IPS DF 6.9 (cell line): ENCODE data around the gene KCND1.
"Not testable (repeated sequence)": the region's sequence is repeated elsewhere in the genome, so short reads cannot be mapped to it uniquely, and the experiment has no call there.

Source experiments
- DNase-seq: peaks from one replicate; pipeline ENCODE4 v3.0.0-alpha.2; 2013; ENCODE audit warnings: low read depth, low spot score
- H3K27ac ChIP-seq: one replicate; pipeline ENCODE4 v1.5.1; 2013; ENCODE audit warnings: low read length, control low read depth
- H3K27me3 ChIP-seq: 2 replicates; pipeline ENCODE4 v1.6.1; 2013; ENCODE audit warnings: mild to moderate bottlenecking, low read length; ENCODE audit not compliant: control insufficient read depth, insufficient read depth
- H3K36me3 ChIP-seq: 2 replicates; pipeline ENCODE4 v1.6.1; 2013; ENCODE audit warnings: low read length; ENCODE audit not compliant: control insufficient read depth, insufficient read depth
- H3K4me1 ChIP-seq: 2 replicates; pipeline ENCODE4 v1.6.1; 2013; ENCODE audit warnings: low read length; ENCODE audit not compliant: control insufficient read depth, insufficient read depth
- H3K4me3 ChIP-seq: 2 replicates; pipeline ENCODE4 v1.5.1; 2013; ENCODE audit warnings: mild to moderate bottlenecking, low read length
- H3K9me3 ChIP-seq: 2 replicates; pipeline ENCODE4 v1.6.1; 2013; ENCODE audit warnings: low read length, inconsistent platforms; ENCODE audit not compliant: control insufficient read depth, insufficient read depth
- WGBS: extraction: QIAGEN DNeasy Blood & Tissue Kit; methylation state at CpG from one replicate; pipeline ENCODE4 v1.1.7; 2013; ENCODE audit warnings: mixed read lengths, missing lambda C conversion rate; ENCODE audit not compliant: insufficient read length, insufficient coverage; 5-methylcytosine and 5-hydroxymethylcytosine counted together

KCND1 gene

DNA sequence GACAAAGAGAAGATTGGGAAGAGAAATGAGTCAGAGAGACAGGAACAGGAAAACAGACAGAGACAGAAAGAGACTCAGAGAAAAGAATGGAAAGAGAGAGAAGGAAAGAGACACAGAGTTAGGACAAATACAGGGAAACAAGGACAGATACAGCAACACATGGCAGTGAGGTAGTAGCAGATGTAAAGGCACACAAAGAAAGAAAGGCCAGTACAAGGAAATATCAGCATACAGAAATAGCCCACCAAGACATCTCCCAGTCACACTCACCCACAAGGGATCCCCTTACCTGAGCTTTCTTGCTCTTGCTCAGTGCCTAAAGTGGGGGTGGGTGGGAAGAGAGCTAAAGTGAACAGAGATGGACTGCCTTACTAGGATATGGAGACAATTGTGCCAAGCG is 26.2 kb upstream of the KCND1 start:
- no peaks in the 10 kb centered on the region for H3K27me3 ChIP-seq
- H3K4me3 ChIP-seq: no peak overlapping the region
- WGBS: no CpG with 5 or more reads among the region's 1 CpG
- no peak for DNase-seq
- peaks cover 24% of the 10 kb centered on the region; the same call in 1 of the 2 replicates for H3K36me3 ChIP-seq
- H3K9me3 ChIP-seq: no peaks in the 10 kb centered on the region
- H3K4me1 ChIP-seq: no peaks in the 10 kb centered on the region; the same call in 1 of the 2 replicates
- no peak overlapping the region for H3K27ac ChIP-seq

- no peaks in the 10 kb centered on the region for H3K27me3 ChIP-seq
- no peak for DNase-seq
- no peak overlapping the region for H3K4me3 ChIP-seq
- no peaks in the 10 kb centered on the region; the same call in 1 of the 2 replicates for H3K4me1 ChIP-seq
- H3K9me3 ChIP-seq: no peaks in the 10 kb centered on the region
- H3K27ac ChIP-seq: no peak overlapping the region
- 100% methylated on average over 2 of the region's 3 CpGs for WGBS
- peaks cover 24% of the 10 kb centered on the region; the same call in 1 of the 2 replicates for H3K36me3 ChIP-seq
These were observed 25.8 kb upstream of the KCND1 start for GRCh38 chrX:48997455-48997854.

DNA sequence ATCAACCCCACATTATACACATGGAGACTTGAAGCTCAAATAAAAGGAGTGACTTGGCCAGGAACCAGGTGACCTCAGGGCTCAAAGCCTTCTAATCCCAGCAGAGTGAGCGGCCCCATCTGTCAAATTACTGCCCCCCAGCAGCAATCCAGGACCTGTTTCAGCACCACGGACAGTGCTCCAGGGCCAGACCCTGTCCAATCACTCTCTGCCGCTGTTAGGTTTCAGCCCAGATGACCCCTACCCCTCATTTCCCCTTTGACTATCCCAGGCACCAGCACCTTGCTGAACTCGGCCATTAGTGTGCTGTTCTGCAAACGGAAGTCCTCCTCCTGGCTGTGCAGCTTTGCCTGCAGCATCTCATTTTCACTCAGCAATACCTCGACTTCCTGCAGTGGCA is 25.3 kb upstream of the KCND1 start:
- no peak for DNase-seq

DNA sequence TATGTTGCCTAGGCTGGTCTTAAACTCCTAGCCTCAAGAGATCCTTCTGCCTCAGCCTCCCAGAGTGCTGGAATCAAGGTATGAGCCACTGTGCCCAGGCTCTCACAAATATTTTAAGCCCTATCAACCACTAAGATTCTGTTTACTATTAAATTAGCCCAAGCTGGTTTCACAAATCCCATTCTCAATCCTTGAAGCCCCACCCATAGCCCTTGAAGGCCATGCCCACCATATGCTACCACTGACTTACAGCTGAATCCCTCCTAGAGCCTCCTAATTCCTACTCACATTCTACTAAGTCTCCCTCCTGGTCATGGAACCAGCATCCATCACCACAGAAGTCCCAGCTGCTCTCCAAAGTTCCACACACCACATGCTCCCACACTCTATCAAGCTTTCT is 20.7 kb upstream of the KCND1 start:
- Histone ChIP-seq H3K4me1 (no peaks in the 10 kb centered on the region), H3K27me3 (no peaks in the 10 kb centered on the region), H3K36me3 (peaks cover 18% of the 10 kb centered on the region; the same call in 1 of the 2 replicates), H3K4me3 (no peak overlapping the region), H3K9me3 (no peaks in the 10 kb centered on the region), H3K27ac (no peak overlapping the region)
- no peak for DNase-seq

More for the DNA sequence above, 25.3 kb upstream of the KCND1 start:
- WGBS: no CpG with 5 or more reads among the region's 6 CpGs
- peaks cover 24% of the 10 kb centered on the region; the same call in 1 of the 2 replicates for H3K36me3 ChIP-seq
- no peaks in the 10 kb centered on the region for H3K27me3 ChIP-seq
- no peak overlapping the region for H3K27ac ChIP-seq
- no peaks in the 10 kb centered on the region; the same call in 1 of the 2 replicates for H3K4me1 ChIP-seq
- H3K9me3 ChIP-seq: no peaks in the 10 kb centered on the region
- no peak overlapping the region for H3K4me3 ChIP-seq

DNA sequence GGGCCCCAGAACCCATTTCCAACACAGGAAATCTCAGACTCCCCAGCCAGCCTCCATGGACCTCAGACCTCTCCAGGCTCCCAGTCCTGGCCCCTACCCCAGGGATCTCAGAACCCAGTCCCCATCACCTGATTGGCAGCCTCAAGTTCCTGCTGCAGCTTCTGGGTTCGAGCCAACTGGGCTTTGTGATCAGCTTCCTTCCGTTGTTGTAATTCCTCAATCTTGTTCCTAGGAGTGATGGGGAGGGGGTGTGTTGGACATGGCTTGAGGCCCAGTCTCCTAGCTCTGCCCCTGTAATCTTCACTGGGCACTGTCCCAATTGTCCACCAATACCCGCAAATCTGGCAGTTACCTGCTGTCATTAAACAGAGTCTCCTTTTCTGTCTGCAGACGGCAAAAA is 17.8 kb upstream of the KCND1 start:
- Histone ChIP-seq H3K36me3 (peaks cover 9% of the 10 kb centered on the region; the same call in 1 of the 2 replicates), H3K9me3 (no peaks in the 10 kb centered on the region), H3K27ac (no peak overlapping the region), H3K4me3 (no peak overlapping the region), H3K27me3 (no peaks in the 10 kb centered on the region), H3K4me1 (no peaks in the 10 kb centered on the region)
- WGBS: no CpG with 5 or more reads among the region's 4 CpGs
- no peak for DNase-seq

GRCh38 chrX:48983896-48984295 is 12.3 kb upstream of the KCND1 start:
- H3K27me3 ChIP-seq: no peaks in the 10 kb centered on the region
- no CpG with 5 or more reads among the region's 3 CpGs for WGBS
- DNase-seq: no peak
- H3K9me3 ChIP-seq: no peaks in the 10 kb centered on the region
- H3K27ac ChIP-seq: no peak overlapping the region
- H3K4me1 ChIP-seq: no peaks in the 10 kb centered on the region
- H3K36me3 ChIP-seq: peaks cover 21% of the 10 kb centered on the region; the same call in 1 of the 2 replicates
- no peak overlapping the region for H3K4me3 ChIP-seq

DNA sequence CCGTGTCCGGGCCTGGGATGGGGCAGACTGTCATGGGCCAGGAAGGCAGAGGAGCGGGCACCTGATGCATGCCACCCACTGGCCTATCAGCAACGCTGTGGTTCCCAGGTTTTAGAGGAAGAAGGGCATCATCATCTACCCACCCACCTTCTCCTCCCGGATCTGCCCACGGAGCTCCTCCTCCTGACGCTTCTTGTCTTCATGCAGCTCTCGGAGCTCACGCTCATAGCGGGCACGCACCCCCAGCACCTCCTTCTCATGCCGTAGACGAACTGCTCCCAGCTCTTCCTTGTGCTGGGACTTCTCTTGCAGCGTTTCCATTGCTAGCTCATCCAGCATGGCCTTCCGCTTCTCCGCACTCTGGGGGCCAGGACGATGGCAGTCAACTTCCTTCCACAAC is 11.4 kb upstream of the KCND1 start:
- Histone ChIP-seq H3K4me1 (no peaks in the 10 kb centered on the region), H3K27me3 (no peaks in the 10 kb centered on the region), H3K4me3 (no peak overlapping the region), H3K36me3 (peaks cover 21% of the 10 kb centered on the region; the same call in 1 of the 2 replicates), H3K27ac (no peak overlapping the region), H3K9me3 (no peaks in the 10 kb centered on the region)
- WGBS: no CpG with 5 or more reads among the region's 17 CpGs
- no peak for DNase-seq

- H3K36me3 ChIP-seq: peaks cover 24% of the 10 kb centered on the region; the same call in 1 of the 2 replicates
- no peak overlapping the region for H3K4me3 ChIP-seq
- H3K27me3 ChIP-seq: no peaks in the 10 kb centered on the region
- no CpG with 5 or more reads among the region's 10 CpGs for WGBS
- H3K4me1 ChIP-seq: no peaks in the 10 kb centered on the region
- no peaks in the 10 kb centered on the region for H3K9me3 ChIP-seq
- DNase-seq: no peak
- no peak overlapping the region for H3K27ac ChIP-seq
These were observed 9.5 kb upstream of the KCND1 start for GRCh38 chrX:48981178-48981577.

DNA sequence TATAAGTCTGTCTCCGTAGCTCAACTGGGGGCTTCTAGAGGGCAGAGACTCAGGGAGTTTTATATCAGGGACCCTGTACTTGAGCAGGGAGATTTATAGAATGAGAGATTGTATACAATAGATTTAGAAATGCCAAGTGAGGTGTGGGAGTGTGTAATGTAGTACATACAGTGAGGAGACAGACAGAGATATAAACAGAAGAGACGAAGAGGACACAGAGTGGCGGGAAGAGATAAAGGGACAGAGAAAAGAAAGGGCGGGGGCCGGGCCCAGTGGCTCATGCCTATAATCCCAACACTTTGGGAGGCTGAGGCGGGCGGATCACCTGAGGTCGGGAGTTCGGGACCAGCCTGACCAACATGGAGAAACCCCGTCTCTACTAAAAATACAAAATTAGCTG is 8.7 kb upstream of the KCND1 start:
- WGBS: no CpG with 5 or more reads among the region's 10 CpGs
- H3K9me3 ChIP-seq, H3K27ac ChIP-seq, H3K4me3 ChIP-seq, DNase-seq, H3K4me1 ChIP-seq, H3K27me3 ChIP-seq: not testable (repeated sequence)
- H3K36me3 ChIP-seq: peaks cover 26% of the 10 kb centered on the region; the same call in 1 of the 2 replicates

DNA sequence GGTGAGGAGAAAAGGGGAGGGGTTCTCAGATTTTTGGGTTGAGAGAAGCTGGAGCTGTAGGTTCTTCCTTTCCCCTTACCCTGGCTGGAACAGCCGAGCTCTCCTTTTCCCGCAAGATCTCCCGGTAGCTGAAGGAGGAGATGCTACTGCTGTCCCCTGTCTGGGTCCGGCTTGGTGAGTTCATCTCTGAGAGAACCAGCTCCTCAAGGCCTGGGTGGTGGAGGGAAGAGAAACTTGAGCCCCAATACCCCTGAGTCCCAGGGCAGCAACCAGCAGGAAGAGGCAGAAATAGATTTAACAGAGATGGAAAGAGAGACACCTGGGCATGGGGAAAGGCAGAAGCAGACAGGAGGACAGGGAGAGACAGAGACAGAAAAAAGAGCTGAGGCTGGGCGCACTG is 6.6 kb upstream of the KCND1 start:
- no peaks in the 10 kb centered on the region for H3K27me3 ChIP-seq
- peaks cover 26% of the 10 kb centered on the region for H3K36me3 ChIP-seq
- H3K4me3 ChIP-seq: no peak overlapping the region
- no peak for DNase-seq
- H3K9me3 ChIP-seq: no peaks in the 10 kb centered on the region
- no CpG with 5 or more reads among the region's 5 CpGs for WGBS
- H3K4me1 ChIP-seq: no peaks in the 10 kb centered on the region
- no peak overlapping the region for H3K27ac ChIP-seq

DNA sequence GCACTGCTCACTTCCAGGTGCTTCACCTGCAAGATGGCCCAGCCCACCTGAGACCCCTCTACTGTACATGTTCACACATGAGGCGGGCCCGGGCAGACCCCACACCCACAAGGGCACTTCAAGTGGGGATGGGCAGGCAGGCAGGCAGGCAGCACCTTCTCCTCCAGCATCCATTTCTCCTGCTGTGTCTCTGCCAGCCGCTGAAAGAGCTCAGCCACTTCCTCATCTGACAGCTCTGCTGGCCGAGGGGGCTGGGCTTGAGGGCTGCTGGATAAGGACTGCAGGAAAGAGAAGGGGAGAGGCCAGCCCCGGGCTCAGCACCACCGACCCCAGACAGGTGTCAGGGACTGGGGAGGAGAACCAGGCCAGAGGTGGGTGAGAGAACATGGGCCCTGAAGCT is 4.4 kb upstream of the KCND1 start:
- WGBS: no CpG with 5 or more reads among the region's 6 CpGs
- peaks cover 14% of the 10 kb centered on the region for H3K36me3 ChIP-seq
- H3K4me3 ChIP-seq: no peak overlapping the region
- no peak overlapping the region for H3K27ac ChIP-seq
- H3K27me3 ChIP-seq: no peaks in the 10 kb centered on the region
- DNase-seq: no peak
- H3K4me1 ChIP-seq: no peaks in the 10 kb centered on the region
- H3K9me3 ChIP-seq: no peaks in the 10 kb centered on the region
